Measurements from ENCODE around the gene PHYH.

The PHYH gene

GRCh38 chr10:13308096-13308495 lies 8.2 kb upstream of the PHYH start:
- TF ChIP-seq GATA3 (IDR thresholded peaks at IDR 0.05; ENCODE audit: low read depth, low read length) (no peak), GATA2 (IDR thresholded peaks at IDR 0.05; ENCODE audit: low read depth, low read length) (no peak)

GRCh38 chr10:13306103-13306502 lies 6.2 kb upstream of the PHYH start:
- TF ChIP-seq GATA2 (IDR thresholded peaks at IDR 0.05; ENCODE audit: low read depth, low read length) = no peak
- no peak for TF ChIP-seq GATA3 (IDR thresholded peaks at IDR 0.05; ENCODE audit: low read depth, low read length)

DNA sequence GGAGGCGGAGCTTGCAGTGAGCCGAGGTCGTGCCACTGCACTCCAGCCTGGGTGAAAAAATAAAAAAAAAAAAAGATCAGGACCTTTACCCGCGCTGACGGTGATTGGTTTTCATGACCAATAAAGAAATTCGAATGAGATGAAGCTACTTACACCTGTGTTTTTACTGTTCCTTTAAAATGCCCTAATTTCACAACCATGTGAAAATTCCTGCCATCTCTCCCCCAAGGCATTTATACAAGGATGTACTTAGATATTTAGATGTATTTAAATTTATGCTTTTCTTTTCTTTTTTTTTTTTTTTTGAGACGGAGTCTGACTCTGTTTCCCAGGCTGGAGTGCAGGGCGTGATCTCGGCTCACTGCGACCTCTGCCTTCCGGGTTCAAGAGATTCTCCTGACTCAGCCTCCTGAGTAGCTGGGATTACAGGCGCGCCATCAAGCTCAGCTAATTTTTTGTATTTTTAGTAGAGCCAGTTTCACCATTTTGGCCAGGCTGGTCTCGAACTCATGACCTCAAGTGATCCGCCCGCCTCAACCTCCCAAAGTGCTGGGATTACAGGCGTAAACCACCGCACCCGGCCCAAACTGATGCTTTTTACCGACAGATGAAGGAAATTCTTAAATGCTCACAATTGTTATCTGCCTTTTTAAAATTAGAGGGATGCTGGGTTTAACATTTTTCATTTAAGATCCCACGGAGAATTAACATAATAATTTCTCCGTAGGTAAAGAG lies 3.1 kb upstream of the PHYH start:
- TF ChIP-seq GATA2 (IDR thresholded peaks at IDR 0.05; ENCODE audit: low read depth, low read length) = no peak
- no peak for TF ChIP-seq GATA3 (IDR thresholded peaks at IDR 0.05; ENCODE audit: low read depth, low read length)

- TF ChIP-seq GATA2 (IDR thresholded peaks at IDR 0.05; ENCODE audit: low read depth, low read length) (no peak), GATA3 (IDR thresholded peaks at IDR 0.05; ENCODE audit: low read depth, low read length) (no peak)
Measured at GRCh38 chr10:13298748-13299436, 972 bp downstream of the PHYH start.

DNA sequence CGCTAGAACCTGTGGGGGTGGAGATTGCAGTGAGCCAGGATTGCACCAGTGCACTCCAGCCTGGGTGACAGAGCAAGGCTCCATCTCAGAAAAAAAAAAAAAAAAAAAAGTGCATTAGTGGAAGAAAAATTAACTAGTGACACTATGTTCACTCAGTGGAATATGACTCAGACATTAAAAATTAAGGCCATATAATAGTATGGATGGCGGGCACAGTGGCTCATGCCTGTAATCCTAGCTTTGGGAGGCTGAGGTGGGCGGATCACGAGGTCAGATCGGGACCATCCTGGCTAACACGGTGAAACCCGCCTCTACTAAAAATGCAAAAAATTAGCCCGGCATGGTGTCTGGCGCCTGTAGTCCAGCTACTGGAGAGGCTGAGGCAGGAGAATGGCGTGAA lies 3.4 kb downstream of the PHYH start:
- TF ChIP-seq GATA3 (IDR thresholded peaks at IDR 0.05; ENCODE audit: low read depth, low read length) (no peak), GATA2 (IDR thresholded peaks at IDR 0.05; ENCODE audit: low read depth, low read length) (no peak)

DNA sequence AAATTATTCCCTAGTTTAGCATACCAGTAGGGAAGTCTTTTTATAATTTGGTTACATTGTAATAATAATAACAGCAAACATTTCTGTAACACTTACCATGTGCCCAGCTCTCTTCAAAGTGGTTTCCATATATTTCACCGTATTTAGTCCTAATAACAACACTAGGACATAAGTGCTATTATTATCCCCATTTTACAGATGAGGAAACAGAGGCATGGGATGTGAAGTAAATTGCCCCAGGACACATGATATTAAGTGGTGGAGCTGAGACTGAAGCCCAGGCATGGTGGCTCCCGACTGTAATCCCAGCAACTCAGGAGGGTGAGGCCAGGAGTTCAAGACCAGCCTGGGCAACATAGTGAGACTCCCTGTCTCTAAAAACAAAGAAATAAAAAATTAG lies 5.1 kb downstream of the PHYH start:
- TF ChIP-seq GATA2 (IDR thresholded peaks at IDR 0.05; ENCODE audit: low read depth, low read length) (no peak), GATA3 (IDR thresholded peaks at IDR 0.05; ENCODE audit: low read depth, low read length) (no peak)

- no peak for TF ChIP-seq GATA2 (IDR thresholded peaks at IDR 0.05; ENCODE audit: low read depth, low read length)
- TF ChIP-seq GATA3 (IDR thresholded peaks at IDR 0.05; ENCODE audit: low read depth, low read length) = no peak
Measured at GRCh38 chr10:13291821-13292773, 7.8 kb downstream of the PHYH start.

DNA sequence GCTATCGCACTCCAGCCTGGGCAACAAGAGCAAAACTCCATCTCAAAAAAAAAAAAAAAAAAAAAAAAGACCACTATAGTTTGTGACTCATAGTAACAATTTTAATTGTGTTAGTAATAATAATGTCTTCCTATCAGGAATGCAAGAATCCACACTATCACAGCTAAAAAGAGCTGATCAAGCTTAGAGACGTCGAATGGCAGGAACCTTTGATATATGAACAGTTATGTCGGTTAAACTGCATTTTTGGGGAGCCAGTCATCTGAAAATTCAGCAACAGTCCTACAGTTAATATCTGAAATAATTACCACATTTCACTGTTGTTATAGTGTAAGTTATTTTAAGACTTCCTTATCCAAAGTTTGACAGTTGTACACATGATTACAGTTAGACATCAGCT lies 8.8 kb downstream of the PHYH start:
- TF ChIP-seq GATA2 (IDR thresholded peaks at IDR 0.05; ENCODE audit: low read depth, low read length) (no peak), GATA3 (IDR thresholded peaks at IDR 0.05; ENCODE audit: low read depth, low read length) (no peak)

DNA sequence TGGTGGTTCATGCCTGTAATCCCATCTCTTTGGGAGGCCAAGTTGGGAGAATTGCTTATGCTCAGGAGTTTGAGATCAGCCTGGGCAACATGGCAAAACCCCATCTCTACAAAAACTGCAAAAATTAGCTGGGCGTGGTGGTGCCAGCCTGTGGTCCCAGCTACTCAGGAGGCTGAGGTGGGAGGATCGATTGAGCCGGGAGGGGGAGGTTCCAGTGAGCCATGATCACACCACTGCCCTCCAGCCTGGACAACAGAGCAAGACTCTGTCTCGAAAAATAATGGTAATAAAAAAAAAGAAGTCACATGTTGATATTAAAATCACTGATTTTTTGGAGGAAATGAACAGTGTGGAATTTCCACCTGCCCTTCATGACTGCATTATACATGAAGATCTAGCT lies 15.8 kb downstream of the PHYH start:
- TF ChIP-seq GATA3 (IDR thresholded peaks at IDR 0.05; ENCODE audit: low read depth, low read length) (no peak), GATA2 (IDR thresholded peaks at IDR 0.05; ENCODE audit: low read depth, low read length) (no peak)

DNA sequence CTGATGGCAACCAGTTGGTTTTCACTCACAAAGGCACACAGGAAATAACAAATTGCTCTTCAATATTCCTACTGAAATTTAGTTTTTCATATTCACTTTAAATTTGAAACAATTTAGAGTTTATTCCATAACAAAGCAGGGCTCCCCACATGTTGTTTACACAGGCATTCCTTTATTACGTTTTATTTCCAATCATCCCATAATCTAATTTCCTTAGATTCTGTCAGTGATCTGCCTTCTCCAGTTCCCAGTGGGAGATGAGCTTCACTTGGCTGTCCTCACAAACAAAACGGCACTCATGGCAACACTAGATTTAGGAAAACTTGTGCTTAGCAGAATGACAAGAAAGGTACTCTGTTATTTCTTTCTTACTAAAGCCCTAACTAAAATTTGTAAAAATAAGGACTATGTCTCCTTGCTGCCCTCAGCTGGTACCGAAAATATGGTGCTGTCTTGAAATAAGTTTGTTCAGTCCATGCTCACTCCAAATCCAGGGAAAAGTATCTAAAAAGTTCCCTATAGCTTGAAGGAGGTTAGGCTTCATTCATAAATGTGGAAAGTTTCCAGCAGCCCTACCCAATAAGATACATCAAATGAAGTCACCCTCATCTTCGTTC lies 23.0 kb downstream of the PHYH start:
- peak; percentile 24; the same call in 1 of the 2 replicates for TF ChIP-seq GATA2 (IDR thresholded peaks at IDR 0.05; ENCODE audit: low read depth, low read length)
- no peak for TF ChIP-seq GATA3 (IDR thresholded peaks at IDR 0.05; ENCODE audit: low read depth, low read length)

- TF ChIP-seq GATA3 (IDR thresholded peaks at IDR 0.05; ENCODE audit: low read depth, low read length) (no peak), GATA2 (IDR thresholded peaks at IDR 0.05; ENCODE audit: low read depth, low read length) (no peak)
Measured at GRCh38 chr10:13272164-13272571, 27.7 kb downstream of the PHYH start.

GRCh38 chr10:13271552-13272163 lies 28.2 kb downstream of the PHYH start:
- TF ChIP-seq GATA2 (IDR thresholded peaks at IDR 0.05; ENCODE audit: low read depth, low read length) (no peak), GATA3 (IDR thresholded peaks at IDR 0.05; ENCODE audit: low read depth, low read length) (no peak)

DNA sequence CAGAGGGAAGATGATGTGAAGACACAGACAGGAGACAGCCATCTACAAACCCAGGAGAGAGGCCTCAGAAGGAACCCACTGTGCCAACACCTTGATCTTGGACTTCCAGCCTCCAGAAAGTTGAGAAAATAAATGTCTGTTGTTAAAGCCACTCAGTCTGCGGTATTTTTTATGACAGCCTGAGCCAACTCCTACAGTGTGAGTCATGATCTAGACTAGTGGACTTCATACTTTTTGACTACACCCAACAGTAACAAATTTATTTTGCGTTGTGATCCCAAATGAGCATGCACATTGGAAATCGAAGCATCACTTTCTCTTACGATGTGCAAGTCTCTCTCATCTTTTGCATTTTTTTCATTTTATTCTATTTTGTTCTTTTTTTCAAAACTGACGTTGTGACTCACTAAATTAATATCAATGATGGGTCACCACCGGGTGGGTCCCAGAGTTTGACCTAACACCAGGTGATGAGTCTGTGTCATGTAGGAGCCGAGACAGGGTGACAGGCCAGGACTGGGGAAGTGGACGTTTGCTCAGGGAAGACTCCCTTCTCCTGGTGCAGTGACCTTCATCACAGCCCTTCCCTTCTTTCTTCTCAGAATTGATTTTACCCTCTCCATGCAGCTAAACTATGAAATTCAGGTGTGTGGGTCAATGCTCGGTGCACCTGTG lies 28.9 kb downstream of the PHYH start:
- TF ChIP-seq GATA3 (IDR thresholded peaks at IDR 0.05; ENCODE audit: low read depth, low read length) (no peak), GATA2 (IDR thresholded peaks at IDR 0.05; ENCODE audit: low read depth, low read length) (no peak)
